HTERT RPE-1 (cell line): ENCODE results near the gene HTR3E.
"Not testable (repeated sequence)": the region's sequence is repeated elsewhere in the genome, so short reads cannot be mapped to it uniquely, and the experiment has no call there.

Experiments used
- in situ Hi-C: fragments of 300-500 bp; cut with MboI; formaldehyde crosslinking; loops from 4 replicates; pipeline ENCODE4 v1.14.3; 2020; ENCODE audit warnings: low sequenced_read_pairs

Gene HTR3E

GRCh38 chr3:184096811-184097383 lies at the start of gene HTR3E:
TSS of gene HTR3E (plus strand) at chr3:184097064. CDS start at chr3:184097530, 466 bp downstream.
- in situ Hi-C loops, result no loop called here

DNA sequence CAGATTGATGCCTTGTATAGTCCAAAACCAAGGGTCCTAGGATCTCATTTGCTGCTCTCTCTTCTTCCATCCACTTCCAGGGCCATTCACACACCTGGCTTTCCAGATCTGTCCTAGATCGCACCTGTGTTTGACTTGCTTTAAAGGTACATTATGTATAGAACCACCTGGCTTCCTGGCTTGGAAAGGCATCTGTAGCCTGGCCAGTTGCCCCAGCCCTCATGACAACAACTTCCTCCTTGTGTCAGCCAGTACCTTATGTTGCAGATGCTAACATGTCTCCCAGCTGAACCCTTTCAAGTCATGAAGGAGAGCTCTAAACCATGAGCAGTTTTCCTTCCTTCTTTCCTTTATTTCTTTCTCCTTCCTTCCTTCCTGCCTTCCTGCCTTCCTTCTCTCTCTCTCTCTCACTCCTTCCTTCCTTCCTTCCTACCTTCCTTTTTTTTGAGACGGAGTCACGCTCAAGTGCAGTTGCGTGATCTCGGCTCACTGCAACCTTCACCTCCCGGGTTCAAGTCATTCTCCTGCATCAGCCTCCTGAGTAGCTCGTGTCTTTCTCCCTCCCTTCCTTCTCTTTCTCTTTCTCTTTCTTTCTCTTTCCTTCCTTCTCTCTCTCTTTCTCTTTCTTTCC lies 46.5 kb upstream of the HTR3E start:
- in situ Hi-C loops, result no loop called here

DNA sequence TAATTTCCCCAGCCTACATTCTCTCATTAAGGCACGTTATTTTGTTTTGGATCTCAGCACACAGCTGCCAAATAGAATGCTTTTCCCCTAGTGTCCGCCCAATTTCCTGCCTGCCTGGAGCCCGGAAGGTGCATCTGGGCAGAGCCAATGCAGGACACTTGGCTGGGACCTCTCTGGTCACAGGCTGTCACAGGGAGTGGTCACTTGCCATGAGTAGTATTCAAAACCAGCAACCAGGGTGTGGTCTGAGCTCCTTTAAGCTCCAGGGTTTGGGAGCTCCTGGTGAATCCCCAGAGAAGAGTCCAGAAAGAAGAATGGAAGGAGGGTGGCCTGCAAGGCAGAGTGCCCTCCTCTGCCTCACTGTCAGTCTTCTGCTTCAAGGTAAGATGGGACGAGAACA lies 44.1 kb upstream of the HTR3E start, which contains the start of gene HTR3C:
Gene HTR3C, plus strand, starts transcription at position 281 of the 400 bp plus-strand sequence. Its CDS starts 34 bp downstream, at position 315.
- in situ Hi-C loops, result no loop called here

- in situ Hi-C loops, result no loop called here
These were observed 38.8 kb upstream of the HTR3E start for GRCh38 chr3:184058029-184058428.

GRCh38 chr3:184059424-184059823 lies 37.4 kb upstream of the HTR3E start:
- in situ Hi-C loops, result no loop called here

DNA sequence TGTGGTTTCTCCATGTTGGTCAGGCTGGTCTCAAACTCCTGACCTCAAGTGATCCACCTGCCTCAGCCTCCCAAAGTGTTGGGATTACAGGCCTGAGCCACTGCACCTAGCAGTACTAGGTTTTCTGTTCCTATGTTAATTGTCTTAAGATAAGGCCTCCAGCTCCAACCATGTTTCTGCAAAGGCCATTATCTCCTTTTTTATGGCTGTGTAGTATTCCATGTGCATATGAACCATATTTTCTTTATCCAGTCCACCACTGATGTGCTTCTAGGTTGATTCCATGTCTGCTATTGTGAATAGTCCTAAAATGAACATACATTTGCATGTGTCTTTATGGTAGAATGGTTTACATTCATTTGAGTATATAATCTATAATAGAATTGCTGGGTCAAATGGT lies 34.2 kb upstream of the HTR3E start:
- in situ Hi-C loops, result no loop called here

GRCh38 chr3:184066211-184066610 lies 30.7 kb upstream of the HTR3E start:
- in situ Hi-C loops, result no loop called here

DNA sequence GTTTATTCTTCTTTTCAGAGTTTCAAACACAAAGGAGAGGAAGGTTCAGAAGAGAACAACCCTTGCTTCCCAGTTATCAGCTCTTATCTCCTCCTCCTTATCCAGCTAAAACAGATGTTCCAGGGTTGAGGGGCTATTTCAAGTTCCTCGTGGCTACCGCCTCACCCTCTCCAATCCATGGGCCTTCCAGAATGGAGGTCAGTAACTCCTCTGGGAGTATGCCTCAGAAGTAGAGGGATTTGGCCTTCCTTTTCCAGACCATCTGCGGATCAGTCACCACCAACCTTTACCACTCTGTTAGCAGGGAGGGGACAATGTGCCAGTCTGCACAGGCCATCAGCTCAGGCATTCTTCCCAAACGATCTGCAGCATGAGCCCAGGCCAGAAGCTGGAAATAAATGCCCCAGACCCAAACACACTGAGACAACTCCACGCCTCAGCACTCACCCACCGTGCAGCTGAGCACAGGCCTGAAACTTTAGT lies 29.2 kb upstream of the HTR3E start:
- in situ Hi-C loops, result no loop called here

- in situ Hi-C loops, result no loop called here
These were observed 28.5 kb upstream of the HTR3E start for GRCh38 chr3:184068344-184068743.

- in situ Hi-C loops, result not testable (repeated sequence)
These were observed 25.7 kb upstream of the HTR3E start for GRCh38 chr3:184071142-184071541.

DNA sequence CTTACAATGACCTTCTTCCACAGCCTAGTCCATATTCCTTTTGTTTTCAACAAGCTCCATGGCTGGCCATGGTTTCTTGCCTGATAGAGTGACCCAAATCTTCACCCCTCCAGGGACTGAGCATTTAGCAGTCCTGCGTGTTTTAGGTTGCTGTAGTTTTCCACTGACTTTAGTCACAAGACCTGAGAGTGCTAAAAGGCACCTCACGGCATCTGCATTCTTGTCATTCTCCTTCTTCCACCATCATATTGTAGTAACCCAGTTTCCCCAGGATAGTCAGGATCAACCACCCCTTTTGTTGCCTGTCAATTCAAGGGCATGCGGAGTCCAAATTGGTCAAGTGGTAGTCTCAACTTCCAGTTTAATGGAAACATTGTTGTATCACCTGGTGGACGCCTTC lies 23.2 kb upstream of the HTR3E start:
- in situ Hi-C loops, result no loop called here

GRCh38 chr3:184075901-184076300 lies 21.0 kb upstream of the HTR3E start:
- in situ Hi-C loops, result no loop called here

DNA sequence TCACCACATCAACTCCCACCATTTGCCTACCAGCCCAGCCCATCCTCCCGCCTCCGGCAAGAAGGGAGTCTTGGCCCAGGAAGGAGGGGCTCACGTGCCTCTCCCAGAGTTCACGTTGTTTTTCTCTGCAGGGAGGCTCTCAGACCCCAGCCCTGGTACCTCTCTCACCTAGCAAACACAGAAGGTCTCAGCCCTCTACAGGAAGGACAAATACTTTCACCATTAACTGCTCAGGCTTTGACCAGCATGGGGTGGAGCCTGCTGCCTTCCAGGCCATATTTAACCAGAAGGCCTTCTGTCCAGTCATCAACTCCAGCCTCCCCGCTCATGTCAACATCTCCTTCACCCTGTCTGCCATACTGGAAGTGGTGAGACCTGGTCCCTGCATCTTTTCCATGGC lies 19.0 kb upstream of the HTR3E start:
- in situ Hi-C loops, result no loop called here

DNA sequence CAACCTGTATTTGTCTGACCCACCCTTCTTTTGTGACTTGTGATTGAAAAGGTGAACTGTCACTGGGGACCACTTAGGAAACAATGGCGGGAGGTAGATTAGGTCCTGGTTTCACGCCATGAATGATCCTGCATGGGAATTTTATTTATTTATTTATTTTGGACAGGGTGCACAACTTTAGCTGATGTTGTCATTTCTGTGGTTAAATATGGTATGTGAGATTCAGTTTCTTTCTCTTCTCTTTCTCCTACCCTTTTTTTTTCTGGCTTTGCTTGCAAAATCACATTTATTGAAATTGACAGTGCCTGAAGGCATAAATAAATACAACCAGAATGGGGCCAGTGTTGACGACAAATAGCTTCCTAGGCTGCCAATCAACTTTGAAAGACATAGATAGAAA lies 18.0 kb upstream of the HTR3E start:
- in situ Hi-C loops, result no loop called here

GRCh38 chr3:184081116-184081830 lies 15.6 kb upstream of the HTR3E start:
- in situ Hi-C loops, result no loop called here

DNA sequence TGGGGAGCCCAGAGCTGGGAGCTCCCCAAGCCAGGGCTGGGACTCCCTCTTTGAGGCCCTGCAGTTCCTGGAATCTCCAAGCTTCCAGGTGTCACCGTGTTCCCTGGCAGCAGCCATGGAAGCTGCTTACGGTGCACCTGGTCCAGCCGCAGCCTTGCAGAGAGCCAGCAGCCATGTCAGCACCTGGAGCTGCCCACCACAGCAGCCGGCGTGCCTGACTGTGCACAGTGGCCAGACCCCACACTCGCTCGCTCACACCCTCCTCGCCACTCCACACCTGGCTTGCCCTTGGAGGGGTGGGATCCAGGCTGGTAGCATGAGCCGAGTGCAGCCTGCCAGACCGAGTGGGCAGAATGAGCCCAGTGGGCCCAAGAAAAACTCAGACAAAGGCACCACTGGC lies 14.8 kb upstream of the HTR3E start:
- in situ Hi-C loops, result no loop called here

GRCh38 chr3:184082465-184082864 lies 14.4 kb upstream of the HTR3E start:
- in situ Hi-C loops, result no loop called here

GRCh38 chr3:184085389-184085852 lies 11.4 kb upstream of the HTR3E start:
- in situ Hi-C loops, result no loop called here

DNA sequence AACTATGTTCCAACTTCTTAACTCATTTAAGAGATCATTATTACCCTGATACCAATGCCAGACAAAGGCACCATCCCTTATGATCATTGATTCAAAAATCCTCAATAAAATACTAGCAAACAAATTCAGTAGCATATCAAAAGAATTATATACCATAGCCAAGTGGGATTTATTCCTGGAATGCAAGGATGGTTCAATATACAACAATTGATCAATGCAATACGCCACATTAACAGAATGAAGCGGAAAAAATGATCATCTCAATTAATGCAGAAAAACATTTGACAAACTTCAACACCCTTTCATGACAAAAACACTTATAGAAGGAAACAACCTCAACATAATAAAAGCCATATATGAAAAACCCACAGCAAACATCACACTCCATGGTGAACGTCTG lies 4.7 kb upstream of the HTR3E start:
- in situ Hi-C loops, result no loop called here

DNA sequence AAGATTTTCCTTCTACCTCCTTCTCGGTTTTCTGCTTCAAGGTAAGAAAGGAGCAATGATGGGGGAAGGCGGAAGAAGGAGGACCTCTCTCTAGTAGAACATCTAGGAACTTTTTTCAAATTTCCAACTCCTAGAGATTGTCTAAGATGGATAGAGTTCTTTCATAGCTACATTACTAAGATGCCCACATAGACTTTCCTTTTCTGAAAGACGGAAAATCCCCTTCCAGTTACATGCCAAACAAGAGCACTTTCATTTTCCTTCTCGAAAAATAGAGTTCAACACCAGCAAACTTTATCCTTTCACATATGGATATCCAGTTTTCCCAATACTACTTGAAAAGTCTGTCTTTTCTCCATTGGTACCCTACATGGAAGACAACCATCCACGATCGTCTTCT lies 692 bp downstream of the HTR3E start:
- in situ Hi-C loops, result no loop called here

DNA sequence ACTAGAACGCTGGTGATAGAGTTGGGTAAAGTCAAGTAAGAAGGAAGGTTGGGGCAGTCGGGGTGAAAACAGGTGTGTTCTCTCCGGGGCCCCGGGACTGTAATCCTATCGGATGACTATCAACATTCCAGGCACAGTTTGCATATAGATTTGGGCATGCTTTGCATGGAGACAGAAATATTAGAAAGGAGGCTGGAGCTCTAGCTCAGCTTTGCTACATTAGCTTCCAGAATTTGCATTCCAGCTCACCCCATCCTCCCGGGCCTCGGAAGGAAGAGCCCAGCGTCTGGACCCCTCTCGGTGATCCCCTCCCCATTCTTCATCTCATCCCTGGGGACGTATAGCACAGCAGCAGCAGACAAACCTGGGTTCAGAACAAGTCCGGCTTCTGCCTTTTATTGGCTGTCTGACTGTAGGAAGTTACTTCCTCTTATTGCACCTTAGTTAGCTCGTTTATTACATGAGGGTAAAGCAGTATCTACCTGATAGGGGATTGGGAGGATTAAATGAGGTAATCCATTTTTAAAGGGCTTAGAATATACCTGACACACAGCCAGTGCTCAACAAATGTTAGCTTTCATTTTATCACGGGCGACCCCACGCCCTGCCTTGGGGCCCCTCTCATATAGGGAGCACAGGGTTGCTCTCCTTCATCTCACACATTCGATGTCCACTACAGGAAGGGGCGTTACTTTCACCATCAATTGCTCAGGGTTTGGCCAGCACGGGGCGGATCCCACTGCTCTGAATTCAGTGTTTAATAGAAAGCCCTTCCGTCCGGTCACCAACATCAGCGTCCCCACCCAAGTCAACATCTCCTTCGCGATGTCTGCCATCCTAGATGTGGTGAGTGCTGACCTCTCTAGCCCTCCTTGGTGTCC lies 3.2 kb downstream of the HTR3E start:
- in situ Hi-C loops, result no loop called here
